Stimulated activated CD8-positive, alpha-beta memory T cell treated with anti-CD3 and anti-CD28 coated beads, Interleukin-15, amount 100 ng/mL, for 24 hours (primary cell): ENCODE measurements around the gene FAT3.

Source experiments
- DNase-seq: peaks from one replicate; pipeline ENCODE4 v3.0.0-alpha.2; 2020; ENCODE audit warnings: low read depth

FAT3 gene

DNA sequence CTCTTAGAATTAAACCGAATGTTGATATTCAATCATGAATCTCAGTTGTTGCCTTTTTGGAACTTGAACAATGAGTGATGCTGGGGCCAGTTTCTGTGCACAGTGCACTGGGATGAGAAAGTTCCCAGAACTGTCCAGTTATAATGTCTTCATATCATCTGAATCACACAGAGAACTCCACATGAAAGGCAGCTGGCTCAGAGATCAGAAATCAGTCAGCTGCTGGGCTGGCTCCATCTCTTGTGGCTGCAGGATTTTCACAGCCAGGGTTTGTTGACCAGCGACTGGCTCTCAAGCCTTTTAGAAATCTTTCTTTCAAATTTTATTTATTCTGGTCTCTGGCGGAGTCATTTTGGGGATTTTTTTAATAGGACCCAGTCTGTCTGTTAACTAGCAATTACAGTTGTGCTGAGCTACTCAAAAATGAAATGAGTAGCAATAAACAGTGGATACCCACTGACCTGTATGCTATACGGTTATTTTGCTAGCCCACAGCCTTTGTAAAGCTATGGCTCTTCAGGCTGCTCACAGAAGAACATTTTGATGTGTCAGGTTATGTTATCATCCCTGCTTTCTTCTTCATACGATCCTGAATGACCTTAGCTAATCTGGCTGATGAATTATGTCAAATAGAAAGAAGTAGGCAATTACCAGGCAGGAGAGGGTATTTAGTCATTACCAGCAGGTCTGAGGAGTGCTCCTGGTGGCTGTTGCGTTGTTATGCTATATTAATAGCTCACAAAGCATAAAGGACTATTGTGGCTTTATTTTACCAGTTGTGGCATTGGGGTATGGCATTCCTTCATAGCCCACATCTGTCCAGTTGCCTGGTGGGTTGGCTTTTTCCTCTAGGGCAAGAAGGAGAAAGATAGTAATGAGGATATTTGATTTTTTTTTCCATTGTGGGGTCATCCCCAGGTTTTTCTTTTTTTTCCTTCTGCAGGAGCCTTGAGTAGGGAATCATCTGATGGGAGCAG lies 3.6 kb downstream of the FAT3 start:
- DNase-seq, result no peak

DNA sequence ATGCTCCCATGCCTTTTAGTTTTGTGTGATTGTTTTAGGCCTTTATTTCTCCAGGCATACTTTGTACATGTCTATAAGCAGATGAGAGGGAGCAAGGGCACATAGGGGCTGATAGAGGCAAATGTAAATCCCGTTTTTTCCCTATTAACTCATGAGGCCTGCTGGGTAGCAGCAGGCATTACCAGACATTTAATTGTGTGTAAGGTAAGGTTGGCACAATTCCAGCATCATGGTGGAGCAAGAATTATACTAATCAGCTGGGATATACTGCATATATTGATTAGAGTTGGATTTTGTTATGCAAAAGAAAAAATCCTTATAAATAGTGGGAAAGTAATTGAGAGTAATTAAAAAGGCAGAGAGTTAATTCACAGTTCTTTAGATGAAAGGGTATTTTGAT lies 12.2 kb downstream of the FAT3 start:
- DNase-seq, result no peak

DNA sequence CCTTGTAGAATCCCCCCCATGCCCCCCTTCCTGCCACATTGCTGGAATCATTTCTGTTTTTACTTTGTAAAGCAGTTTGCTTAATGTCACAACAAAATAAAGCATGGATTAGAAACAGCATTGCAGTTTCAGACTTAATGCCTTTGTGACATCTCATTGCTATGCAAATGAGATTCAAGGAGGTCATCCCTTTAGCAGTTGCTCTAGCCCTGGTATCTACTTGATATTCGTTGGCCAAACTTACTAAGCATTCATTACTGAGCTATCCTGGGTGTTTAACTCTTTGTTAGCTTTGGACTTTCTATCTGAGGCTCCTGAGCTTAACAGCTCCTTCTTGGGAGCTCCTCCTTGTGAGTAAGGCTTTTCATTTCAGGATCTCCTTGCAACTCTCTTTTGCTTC lies 16.3 kb downstream of the FAT3 start:
- DNase-seq, result no peak

DNA sequence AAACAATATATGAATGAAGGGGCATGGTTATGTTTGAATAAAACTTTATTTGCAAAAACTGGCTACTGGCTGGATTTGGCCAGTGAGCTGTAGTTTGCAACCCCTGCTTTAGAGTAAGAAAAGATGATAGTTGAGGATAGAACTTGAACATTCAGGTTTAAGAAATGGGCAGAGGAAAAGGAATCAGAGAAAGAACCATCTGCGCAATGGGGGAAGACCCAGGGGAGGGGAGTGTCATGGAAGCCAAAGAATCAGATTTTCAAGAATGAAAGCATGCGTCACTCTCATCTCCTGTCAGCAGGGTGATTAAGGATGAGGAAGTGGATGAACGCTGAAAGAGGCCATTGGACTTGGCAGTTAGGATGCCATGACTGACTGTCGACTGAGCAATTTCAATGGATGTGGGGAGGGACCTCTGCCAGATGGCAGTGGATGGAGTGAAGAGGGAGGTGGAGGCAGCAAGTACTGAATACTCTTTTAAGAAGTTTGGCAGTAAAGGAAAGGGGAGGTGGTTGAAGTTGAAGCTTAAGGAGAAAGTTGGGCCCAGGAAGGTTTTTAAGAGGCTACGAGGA lies 21.2 kb downstream of the FAT3 start:
- DNase-seq, result no peak

DNA sequence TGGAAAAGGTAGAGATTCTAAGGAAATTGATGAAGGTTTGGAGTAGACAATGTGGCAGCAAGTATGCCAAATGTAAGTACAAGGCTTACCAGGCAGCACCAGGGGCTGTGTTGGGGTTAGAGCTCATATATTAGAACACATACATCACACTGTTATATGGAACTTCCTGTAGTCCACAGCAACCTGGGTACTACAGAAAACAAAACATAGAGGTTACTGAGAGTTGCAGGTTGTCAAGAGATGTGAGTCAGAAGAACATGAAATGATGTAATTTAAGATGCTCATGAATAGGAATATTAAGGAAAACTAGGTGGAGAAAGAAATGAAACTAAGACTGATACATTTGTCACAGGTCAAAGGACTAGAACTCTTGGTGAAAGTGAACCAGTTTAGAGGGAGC lies 22.0 kb downstream of the FAT3 start:
- DNase-seq, result no peak

DNA sequence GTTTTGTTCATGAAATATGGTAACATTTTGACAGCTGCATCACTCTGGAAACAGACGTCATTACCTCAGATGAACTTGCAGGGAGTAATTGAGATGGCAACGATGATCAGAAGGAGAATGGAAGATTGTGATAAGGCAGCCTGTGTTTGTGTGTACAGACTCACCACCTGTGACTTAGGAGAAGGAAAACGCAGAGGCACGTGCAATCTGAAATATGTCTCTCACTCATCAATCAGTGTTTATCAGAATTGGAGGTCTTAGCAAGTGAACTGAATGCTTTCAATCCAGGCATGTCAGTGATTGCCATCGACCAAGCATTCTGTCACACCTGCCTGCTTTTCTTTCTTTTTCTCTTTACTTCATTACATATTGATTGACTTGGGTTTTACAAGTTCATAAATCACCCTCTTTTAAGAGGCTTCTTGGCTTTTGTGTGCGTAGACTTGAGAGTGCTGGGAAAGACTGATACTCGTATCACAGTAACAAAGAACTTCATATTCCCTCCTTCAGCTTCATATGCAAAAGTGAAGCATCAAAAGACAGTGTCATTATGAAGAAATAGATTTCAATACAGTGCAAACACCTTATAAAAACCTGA lies 24.6 kb downstream of the FAT3 start:
- DNase-seq, result no peak

DNA sequence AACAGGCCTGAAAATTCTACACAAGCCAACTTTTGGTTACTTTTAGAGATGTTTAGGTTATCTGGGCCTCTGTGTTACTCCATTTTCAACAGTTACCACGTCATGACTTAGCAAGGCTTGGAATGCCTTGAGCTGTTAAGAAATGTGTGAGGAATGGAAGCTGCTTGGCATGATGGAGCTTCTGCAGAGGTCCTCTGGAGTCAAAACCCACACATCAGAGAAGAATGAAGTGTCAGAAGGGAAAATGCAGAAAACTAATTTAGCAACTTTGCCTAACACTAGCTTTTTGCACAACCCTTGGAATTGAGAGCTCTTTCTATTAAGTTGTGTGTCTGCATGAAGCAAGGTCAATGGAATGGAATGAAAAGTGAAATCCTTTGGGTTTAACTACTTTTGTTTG lies 27.4 kb downstream of the FAT3 start:
- no peak for DNase-seq

DNA sequence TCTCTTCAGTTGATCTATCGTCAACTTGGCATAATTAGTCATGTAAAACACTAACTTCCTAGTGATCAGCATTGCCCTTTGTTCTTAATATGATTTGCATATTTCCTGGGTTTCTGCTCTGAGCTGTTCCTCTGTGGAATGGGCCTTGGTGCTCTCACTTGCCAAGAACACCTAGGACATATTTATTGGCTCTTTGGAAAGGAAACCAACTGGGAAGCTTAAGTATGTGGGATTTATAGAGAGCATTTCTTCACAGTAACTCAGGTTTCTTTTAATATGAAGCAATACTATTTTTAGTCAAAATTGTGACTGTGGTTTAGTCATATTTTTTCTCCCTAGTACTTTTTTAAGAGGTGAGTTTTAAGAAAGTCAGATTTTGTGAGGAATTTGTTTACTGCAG lies 28.8 kb downstream of the FAT3 start:
- DNase-seq, result no peak

DNA sequence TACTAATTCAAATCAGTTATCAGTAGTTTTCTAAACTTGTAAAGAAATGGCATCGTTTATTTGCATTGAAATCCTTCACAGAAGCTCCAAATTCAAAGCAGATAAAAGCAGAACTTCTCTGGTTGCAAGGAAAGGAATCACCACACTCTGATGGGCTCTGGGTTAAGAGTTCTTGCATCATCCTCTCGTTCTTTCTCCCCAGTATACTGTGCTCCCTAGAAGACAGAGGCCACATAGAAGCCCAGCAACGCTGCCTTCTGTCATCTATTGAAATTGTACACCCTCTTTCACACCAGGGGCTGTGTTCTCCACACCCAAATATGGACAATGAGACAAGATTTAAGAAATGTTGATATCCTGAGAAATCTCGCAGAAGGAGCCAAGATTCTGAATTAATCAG lies 29.3 kb downstream of the FAT3 start:
- no peak for DNase-seq

DNA sequence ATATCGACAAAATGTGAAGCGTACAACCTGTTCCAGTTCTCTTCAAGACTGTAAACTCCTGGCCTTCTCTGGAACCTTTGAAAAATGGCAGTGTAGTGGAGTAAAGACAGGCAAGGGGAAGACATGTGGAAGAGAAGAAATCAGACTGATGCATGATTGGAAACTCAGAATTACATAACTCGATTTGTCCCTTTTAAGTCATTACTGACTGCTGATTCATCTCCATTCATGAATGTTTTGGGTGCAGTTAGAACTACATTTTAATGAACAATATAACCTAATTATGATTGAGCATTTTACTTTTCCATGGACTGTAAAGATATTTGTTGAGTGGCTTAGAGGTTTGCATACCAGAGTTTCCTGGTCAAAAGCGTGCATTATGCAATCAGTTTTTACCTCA lies 32.9 kb downstream of the FAT3 start:
- no peak for DNase-seq

DNA sequence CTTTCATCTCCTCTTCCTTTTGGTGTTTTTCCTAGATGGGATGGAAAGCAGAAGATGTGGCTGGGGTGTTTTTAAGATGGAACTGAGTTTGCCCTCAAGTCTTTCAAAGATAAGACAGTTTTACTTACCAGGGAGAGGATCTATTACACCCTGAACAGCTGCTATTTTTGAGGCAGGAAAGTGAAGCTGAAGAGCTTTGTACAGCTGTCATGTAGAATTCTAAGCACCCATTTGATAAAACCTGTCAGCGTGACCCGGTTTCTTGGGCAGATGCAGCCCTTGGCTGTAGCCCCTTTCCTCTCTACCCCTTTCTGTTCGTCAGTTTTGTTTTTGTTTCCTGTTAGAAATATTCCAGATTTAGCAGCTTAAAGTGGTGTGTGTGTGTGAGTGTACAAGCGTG lies 35.2 kb downstream of the FAT3 start:
- DNase-seq, result no peak

DNA sequence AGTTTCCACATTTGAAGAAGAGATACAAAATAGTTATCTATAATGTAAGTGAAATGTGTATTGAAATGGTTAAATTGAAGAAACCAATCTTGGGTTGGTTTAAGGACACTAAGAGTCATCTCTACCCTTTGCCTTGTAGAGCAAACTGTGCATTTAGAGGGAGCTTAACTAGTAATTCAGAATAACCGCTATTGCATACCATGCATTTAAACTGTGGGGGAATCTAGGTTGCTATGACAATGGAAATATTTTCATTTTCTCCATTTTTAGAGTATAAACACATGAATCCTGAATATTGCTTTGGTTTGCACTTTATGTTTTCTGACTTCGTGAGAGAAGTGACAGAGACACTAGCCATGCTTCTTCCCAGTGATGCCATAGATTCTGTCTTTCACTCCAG lies 39.7 kb downstream of the FAT3 start:
- no peak for DNase-seq

DNA sequence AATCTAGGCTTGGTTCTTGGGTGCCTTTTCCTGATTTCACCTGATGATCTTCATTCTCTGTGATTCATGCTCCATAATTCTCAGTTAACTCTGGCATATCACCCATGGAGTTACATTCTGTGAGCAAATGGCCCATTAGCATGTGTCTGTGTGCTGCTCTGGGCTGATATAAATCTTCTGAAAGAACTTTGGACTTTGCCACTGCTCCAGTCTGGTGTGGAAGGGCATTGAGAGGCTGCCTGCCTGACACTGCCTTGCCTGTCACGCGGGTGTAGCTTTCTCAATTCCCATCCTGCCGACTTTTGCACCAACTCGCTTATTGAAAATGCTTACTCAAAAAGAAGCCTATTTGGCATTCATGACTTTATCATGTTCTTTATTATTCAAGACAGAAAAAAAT lies 42.2 kb downstream of the FAT3 start:
- DNase-seq, result no peak

DNA sequence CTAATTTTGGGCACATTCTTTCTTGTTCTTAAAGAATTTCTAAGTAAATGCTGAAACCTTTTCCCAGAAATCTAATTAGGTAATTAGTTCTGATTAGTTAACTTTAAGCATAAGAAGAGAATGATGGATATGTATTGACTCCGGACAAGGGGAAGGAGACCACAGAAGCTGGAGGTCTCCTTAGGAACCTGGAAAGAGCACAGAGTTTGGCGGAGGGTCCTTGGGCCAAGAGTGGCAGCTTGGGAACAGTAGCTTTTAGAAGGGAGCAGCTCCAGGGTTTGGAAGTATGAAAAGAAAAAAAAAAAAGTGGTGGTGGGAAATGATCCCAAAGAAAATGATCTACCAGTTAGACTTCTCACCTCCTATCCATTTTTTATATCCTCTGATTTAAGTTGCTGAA lies 42.7 kb downstream of the FAT3 start:
- no peak for DNase-seq

DNA sequence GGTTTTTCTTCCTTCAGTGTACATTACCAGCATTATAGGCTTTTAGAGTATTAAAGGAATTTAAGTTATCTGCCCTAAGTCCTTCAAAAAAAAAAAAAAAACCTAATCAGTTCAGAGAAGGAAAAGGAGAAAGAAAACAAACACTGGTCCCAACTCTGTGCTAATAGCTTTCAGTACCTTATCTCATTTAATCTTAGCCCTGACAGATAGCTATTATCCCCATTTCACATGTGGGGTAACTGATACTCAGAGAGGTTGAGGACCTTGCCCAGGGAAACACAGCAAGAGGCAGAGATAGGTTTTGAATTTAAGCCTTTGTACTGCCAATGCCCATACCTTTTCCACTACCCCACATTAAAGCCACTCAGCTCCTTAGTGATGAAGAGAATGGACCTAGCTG lies 43.4 kb downstream of the FAT3 start:
- DNase-seq, result no peak

DNA sequence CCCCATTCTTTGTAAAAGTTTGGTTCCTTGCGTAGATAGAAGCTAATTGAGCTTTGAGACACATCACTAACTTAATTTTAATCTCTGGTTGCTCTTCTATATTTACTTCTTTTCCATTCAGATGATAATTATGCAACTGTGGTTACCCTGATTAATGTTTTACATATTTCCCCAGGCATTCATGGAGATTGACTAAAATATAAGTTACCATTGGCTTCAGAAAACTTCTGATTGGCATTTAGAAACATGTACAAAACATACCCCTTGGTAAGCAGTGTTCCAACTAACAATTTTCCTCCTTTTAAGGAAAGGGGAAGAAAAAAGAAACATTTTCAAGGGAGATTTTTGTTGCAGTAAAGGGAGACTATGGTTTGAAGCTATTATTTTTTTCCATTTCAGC lies 43.9 kb downstream of the FAT3 start:
- no peak for DNase-seq

DNA sequence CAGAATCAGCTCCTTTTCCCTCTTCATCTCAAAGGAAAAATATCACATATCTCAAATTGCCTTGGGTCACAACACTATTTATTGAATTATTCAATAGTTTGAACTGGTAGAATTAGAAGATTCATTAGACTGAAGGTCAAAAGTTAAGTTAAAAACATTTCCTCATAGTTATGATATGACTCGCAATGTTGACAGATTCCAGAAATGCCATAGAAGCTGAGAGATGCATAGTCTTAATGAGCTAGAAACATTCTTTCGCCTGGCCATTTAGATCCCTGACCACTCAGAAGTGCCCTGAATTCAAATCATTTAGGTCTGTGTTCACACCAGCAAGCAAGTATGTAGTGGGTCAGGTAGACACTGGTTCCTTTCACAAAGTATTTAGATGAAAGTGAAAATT lies 44.4 kb downstream of the FAT3 start:
- DNase-seq, result no peak

DNA sequence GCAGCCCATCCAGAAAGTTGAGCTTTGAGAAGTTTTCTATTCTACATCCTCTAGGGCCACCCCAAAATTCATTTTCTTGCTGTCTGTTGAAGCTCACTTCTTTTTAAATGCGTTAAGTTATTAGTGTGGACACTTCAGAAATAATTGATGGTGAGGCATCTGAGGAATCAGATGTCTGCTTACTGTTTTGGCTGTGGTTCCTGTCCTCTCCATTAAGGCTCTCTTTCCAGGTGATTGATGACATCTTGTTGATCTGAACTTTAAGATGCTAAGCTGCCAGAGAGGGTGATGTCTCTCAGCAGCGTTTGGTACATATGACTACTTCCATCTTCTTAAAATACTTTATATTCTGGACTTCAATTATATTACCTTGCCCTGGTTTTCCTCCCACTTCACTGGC lies 45.2 kb downstream of the FAT3 start:
- no peak for DNase-seq

DNA sequence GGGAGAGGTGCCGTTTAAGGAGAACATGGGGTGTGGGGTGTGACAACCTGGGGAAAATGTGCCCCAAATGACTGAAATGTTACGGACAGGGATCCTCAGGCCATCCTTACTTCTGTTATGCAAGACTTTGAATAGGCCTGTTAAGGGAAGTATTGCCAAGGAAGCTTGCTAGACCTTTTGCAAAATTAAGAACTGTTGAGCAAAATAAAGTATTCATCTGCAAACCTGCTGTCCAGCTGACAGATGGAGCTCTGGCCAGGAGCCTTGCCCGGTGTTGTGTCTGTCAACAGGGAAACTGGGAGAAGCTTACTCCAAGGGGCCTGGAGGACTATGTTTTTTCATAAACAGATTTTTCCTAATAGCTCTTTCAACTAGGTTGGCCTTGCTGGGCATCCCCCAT lies 48.0 kb downstream of the FAT3 start:
- no peak for DNase-seq
